ENCODE data around the gene IL17RC.

The IL17RC gene

GRCh38 chr3:9949115-9949514 is 32.2 kb downstream of the IL17RC start:
- no peaks in the 10 kb centered on the region for H3K79me2 ChIP-seq (ENCODE audit: control insufficient read depth, low read length)
- peaks cover 12% of the 10 kb centered on the region for H3K27me3 ChIP-seq (ENCODE audit: control insufficient read depth, low read length)
- no peaks in the 10 kb centered on the region for H3K9me2 ChIP-seq (replicated peaks; ENCODE audit: control insufficient read depth, low read length)
- H3K9me3 ChIP-seq (ENCODE audit: control insufficient read depth, insufficient read depth, low read length): no peaks in the 10 kb centered on the region
- TF ChIP-seq EZH2phosphoT487 (IDR thresholded peaks at IDR 0.05; ENCODE audit: borderline replicate concordance, low read length) (no peak), CTCF (IDR thresholded peaks at IDR 0.05; ENCODE audit: low read depth, low read length, poor library complexity, severe bottlenecking) (no peak)
- no peaks in the 10 kb centered on the region for H3K36me3 ChIP-seq (ENCODE audit: control insufficient read depth, low read length)
- H4K20me1 ChIP-seq (ENCODE audit: control insufficient read depth, insufficient read depth, low read depth, low read length): no peaks in the 10 kb centered on the region
- peaks cover 17% of the 10 kb centered on the region for H3K4me1 ChIP-seq (ENCODE audit: control insufficient read depth, low read length)
- no peaks in the 10 kb centered on the region for H3F3A ChIP-seq (ENCODE audit: control insufficient read depth, insufficient read depth)
- no peak overlapping the region for H3K27ac ChIP-seq (ENCODE audit: low read depth, low read length)
- no peak overlapping the region for H3K4me2 ChIP-seq (ENCODE audit: low read length)
- no peak overlapping the region for H3K4me3 ChIP-seq (ENCODE audit: low read length)

GRCh38 chr3:9949626-9950025 is 32.7 kb downstream of the IL17RC start:
- H3K27ac ChIP-seq (ENCODE audit: low read depth, low read length): no peak overlapping the region
- H3K9me2 ChIP-seq (replicated peaks; ENCODE audit: control insufficient read depth, low read length): no peaks in the 10 kb centered on the region
- peaks cover 17% of the 10 kb centered on the region for H3K4me1 ChIP-seq (ENCODE audit: control insufficient read depth, low read length)
- TF ChIP-seq CTCF (IDR thresholded peaks at IDR 0.05; ENCODE audit: low read depth, low read length, poor library complexity, severe bottlenecking): no peak
- TF ChIP-seq EZH2phosphoT487 (IDR thresholded peaks at IDR 0.05; ENCODE audit: borderline replicate concordance, low read length): no peak
- no peaks in the 10 kb centered on the region for H3F3A ChIP-seq (ENCODE audit: control insufficient read depth, insufficient read depth)
- H3K27me3 ChIP-seq (ENCODE audit: control insufficient read depth, low read length): peaks cover 12% of the 10 kb centered on the region
- no peaks in the 10 kb centered on the region for H4K20me1 ChIP-seq (ENCODE audit: control insufficient read depth, insufficient read depth, low read depth, low read length)
- H3K4me3 ChIP-seq (ENCODE audit: low read length): no peak overlapping the region
- H3K36me3 ChIP-seq (ENCODE audit: control insufficient read depth, low read length): no peaks in the 10 kb centered on the region
- no peaks in the 10 kb centered on the region for H3K79me2 ChIP-seq (ENCODE audit: control insufficient read depth, low read length)
- H3K9me3 ChIP-seq (ENCODE audit: control insufficient read depth, insufficient read depth, low read length): no peaks in the 10 kb centered on the region
- H3K4me2 ChIP-seq (ENCODE audit: low read length): no peak overlapping the region

GRCh38 chr3:9951126-9951525 is 34.2 kb downstream of the IL17RC start:
- Histone ChIP-seq H3K4me2 (ENCODE audit: low read length) (peak overlapping the region; percentile 77), H3K4me1 (ENCODE audit: control insufficient read depth, low read length) (peaks cover 17% of the 10 kb centered on the region), H3K79me2 (ENCODE audit: control insufficient read depth, low read length) (no peaks in the 10 kb centered on the region), H3K27me3 (ENCODE audit: control insufficient read depth, low read length) (peaks cover 12% of the 10 kb centered on the region), H3F3A (ENCODE audit: control insufficient read depth, insufficient read depth) (no peaks in the 10 kb centered on the region), H3K27ac (ENCODE audit: low read depth, low read length) (no peak overlapping the region), H3K9me3 (ENCODE audit: control insufficient read depth, insufficient read depth, low read length) (no peaks in the 10 kb centered on the region), H4K20me1 (ENCODE audit: control insufficient read depth, insufficient read depth, low read depth, low read length) (no peaks in the 10 kb centered on the region), H3K9me2 (replicated peaks; ENCODE audit: control insufficient read depth, low read length) (no peaks in the 10 kb centered on the region), H3K36me3 (ENCODE audit: control insufficient read depth, low read length) (no peaks in the 10 kb centered on the region), H3K4me3 (ENCODE audit: low read length) (peak overlapping the region; percentile 75)
- TF ChIP-seq EZH2phosphoT487 (IDR thresholded peaks at IDR 0.05; ENCODE audit: borderline replicate concordance, low read length) (no peak), CTCF (IDR thresholded peaks at IDR 0.05; ENCODE audit: low read depth, low read length, poor library complexity, severe bottlenecking) (no peak)

GRCh38 chr3:9951598-9951961 is 34.7 kb downstream of the IL17RC start:
- Histone ChIP-seq H3K79me2 (ENCODE audit: control insufficient read depth, low read length) (no peaks in the 10 kb centered on the region), H3K4me2 (ENCODE audit: low read length) (peak overlapping the region; percentile 77), H3K4me3 (ENCODE audit: low read length) (peak overlapping the region; percentile 75), H3K36me3 (ENCODE audit: control insufficient read depth, low read length) (no peaks in the 10 kb centered on the region), H3F3A (ENCODE audit: control insufficient read depth, insufficient read depth) (no peaks in the 10 kb centered on the region), H3K9me2 (replicated peaks; ENCODE audit: control insufficient read depth, low read length) (no peaks in the 10 kb centered on the region), H3K9me3 (ENCODE audit: control insufficient read depth, insufficient read depth, low read length) (no peaks in the 10 kb centered on the region), H3K27me3 (ENCODE audit: control insufficient read depth, low read length) (peaks cover 12% of the 10 kb centered on the region), H3K27ac (ENCODE audit: low read depth, low read length) (no peak overlapping the region), H3K4me1 (ENCODE audit: control insufficient read depth, low read length) (peaks cover 17% of the 10 kb centered on the region), H4K20me1 (ENCODE audit: control insufficient read depth, insufficient read depth, low read depth, low read length) (no peaks in the 10 kb centered on the region)
- TF ChIP-seq CTCF (IDR thresholded peaks at IDR 0.05; ENCODE audit: low read depth, low read length, poor library complexity, severe bottlenecking) (no peak), EZH2phosphoT487 (IDR thresholded peaks at IDR 0.05; ENCODE audit: borderline replicate concordance, low read length) (no peak)
